GM10266 (cell line): Measurements from ENCODE around the gene FDX1.

Experiments used
- DNase-seq: peaks from one replicate; pipeline ENCODE4 v3.0.0; 2012; ENCODE audit errors: extremely low spot score
- TF ChIP-seq, protein P1 (sequence below): IDR thresholded peaks from 2 replicates; pipeline ENCODE4 v1.5.1; 2012; ENCODE audit warnings: mild to moderate bottlenecking, low read depth; ENCODE audit not compliant: control insufficient read depth, insufficient read depth; ENCODE audit errors: missing control alignments

Gene FDX1

DNA sequence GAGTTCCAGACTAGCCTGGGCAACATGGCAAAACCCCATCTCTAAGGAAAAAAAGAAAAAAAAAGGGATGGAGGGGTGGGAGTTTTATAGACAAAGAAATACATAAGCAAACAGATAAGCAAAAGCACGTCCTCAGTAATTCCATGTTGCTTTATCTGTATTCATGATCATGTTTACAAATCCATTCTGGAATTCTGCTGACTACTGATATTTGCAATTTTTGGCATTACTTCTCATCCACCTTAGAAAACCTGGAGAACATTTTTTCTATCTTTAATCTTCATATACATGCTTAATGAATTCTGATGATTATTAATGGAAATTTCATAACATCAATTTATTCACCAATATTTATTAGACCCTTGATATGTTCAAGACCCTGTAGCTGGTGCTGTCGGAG, 1.7 kb upstream of the FDX1 start:
- no peak for DNase-seq
- TF ChIP-seq, protein P1, sequence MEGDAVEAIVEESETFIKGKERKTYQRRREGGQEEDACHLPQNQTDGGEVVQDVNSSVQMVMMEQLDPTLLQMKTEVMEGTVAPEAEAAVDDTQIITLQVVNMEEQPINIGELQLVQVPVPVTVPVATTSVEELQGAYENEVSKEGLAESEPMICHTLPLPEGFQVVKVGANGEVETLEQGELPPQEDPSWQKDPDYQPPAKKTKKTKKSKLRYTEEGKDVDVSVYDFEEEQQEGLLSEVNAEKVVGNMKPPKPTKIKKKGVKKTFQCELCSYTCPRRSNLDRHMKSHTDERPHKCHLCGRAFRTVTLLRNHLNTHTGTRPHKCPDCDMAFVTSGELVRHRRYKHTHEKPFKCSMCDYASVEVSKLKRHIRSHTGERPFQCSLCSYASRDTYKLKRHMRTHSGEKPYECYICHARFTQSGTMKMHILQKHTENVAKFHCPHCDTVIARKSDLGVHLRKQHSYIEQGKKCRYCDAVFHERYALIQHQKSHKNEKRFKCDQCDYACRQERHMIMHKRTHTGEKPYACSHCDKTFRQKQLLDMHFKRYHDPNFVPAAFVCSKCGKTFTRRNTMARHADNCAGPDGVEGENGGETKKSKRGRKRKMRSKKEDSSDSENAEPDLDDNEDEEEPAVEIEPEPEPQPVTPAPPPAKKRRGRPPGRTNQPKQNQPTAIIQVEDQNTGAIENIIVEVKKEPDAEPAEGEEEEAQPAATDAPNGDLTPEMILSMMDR, result no peak

DNA sequence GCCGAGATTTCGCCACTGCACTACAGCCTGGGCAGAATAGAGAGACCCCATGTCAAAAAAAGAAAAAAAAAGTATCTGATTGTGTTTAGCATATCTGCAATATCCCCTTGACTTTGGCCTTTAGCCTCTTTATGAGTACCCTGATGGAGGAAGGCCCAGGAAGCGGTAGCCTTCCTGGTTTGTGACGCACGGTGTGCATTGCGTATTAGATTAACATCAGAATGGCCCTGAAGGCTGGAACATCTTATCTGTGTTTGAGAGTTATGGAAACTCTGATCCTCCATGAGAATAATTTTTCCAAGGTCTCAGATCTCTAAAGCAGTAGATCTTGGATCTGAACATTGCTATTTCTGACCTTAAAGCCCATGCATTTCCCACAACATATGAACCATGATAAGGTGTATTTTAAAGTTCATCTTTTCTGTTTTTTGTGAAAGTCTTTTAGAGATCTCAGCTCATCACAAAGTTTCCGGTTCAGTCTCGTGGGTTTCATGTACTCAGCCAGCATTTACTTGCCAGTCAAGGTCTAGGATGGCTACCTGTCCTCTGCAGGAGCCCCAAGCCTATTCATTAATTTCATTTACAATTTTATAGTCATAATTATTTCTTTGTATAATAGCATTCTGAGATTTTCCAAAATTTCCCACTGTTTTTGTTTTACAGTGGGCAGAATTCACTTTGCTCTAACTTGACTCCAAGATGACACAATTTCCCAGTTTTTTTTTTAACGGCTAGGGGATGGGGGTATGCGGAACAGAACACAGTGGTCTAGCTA, 605 bp upstream of the FDX1 start:
- no peak for DNase-seq

DNA sequence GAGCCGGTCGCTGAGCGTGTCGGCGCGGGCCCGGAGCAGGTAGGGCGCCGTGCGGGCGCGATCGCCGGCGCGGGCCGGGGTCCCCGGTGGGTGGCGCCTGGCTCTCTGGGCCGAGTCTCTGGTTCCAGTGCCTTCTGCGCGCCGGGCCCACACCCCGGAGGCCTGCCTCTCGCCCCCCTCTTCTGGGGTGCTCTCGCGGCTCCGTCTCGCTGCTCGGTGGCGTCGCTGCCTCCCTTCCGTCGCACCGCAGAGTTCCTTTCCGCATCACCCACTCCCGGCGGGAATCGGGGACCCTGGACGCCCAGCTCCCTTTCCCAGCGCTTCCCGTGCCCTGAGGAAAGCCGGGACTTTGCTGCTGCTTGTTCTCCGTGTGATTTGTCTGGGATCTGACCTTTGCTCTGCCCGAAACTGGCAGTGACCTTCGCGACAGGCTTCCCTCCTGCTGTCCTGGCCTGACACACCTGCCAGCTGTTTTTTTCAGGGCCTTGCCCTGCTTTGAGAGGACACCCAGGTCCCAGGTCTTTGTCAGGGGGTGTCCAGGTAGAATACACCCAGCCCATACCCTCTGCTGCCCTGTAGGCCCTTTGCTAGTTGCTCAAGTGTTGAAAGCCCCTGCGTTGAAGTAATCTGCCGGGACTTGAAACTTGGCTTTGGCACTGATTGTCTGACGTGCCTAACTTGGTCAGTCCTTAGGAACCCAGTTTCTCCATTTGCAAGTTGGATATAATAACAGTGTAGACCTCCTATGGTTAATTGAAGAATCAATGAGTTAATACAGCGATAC, 711 bp downstream of the FDX1 start:
- peak; percentile 45 for DNase-seq
- TF ChIP-seq, protein P1, result no peak

More for the DNA sequence above, 605 bp upstream of the FDX1 start:
- TF ChIP-seq, protein P1, result no peak

DNA sequence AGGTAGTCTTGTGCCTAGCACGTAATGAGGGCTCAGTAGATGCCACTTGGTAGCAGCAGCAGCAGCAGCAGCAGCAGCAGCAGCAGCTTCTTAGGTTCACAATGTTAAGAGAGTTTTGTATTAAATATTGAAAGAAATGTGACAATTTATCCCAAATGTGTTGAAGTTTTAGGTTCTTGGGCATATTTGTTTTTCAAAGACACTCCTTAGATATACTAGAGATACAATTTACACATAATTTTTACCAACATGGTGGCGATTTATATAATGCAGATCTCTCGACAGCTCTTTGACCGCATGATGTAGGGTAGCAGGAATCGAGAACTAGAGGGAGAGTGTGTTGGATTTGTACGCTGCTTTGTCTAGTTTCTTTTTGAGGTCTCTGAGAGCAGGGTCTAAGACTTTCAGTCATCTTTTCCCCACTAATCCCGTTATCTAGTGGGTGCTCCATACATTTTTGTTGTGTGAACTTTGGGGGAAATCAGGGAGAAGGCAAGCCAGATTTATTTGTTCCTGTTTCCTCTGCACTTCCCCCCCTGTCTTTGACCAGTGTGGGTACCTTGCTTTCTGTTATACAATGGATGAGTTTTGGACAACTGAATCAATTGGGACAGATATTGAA, 1.4 kb downstream of the FDX1 start:
- peak; percentile 35 for DNase-seq
- TF ChIP-seq, protein P1, result no peak

DNA sequence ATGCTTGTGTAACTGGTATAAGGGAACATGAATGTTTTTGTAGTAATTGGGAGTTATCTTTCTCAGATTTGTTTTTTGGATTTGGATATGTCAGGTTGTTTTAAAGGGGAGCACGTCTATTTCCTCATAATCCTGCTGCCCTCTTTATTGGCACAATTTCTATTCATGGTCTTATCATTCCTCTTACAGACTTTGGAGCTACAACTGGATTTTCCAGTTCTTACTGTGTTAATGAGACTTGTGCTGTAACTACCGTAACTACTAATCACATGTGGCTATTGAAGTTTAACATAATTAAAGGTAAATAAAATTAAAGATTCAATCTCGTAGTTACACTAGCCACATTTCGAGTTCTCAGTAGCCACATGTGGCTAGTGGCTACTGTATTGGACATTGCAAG, 1.9 kb downstream of the FDX1 start:
- TF ChIP-seq, protein P1, result no peak
- no peak for DNase-seq

DNA sequence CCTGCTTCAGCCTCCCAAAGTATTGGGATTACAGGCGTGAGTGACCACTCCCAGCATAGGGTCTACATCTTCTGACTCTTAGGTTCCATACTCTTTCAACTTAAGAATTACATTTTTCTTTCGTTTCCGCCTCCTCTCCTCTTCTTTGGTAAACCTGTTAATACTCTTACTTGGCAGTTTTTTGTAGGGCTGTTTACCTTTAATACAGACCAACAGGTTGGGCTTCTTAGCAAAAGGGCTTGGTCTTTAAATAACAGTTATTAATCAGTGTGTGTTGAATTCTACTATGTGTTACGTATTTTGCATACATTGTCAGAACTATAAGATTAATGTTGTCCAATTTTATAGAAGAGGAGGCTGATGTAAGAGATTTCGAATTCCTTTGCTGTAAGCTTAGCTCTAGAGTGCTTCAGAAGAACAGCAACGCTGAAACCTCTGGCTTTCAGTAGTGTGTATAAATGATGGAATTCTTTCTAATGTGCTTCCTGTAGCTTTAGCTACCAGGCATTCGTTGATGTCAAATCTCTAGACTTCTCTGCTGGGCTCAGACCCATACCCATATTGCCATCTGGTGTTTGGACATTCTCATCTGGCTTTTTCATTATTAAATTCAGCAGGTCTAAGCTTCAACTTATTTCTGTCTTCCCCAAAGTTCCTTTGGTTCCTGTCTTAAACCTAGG, 3.1 kb downstream of the FDX1 start:
- DNase-seq, result no peak
- TF ChIP-seq, protein P1, result no peak
